ENCODE results near the gene EBPL.
"Not testable (repeated sequence)": the region's sequence is repeated elsewhere in the genome, so short reads cannot be mapped to it uniquely, and the experiment has no call there.

EBPL gene

GRCh38 chr13:49690995-49691784 lies at the start of gene EBPL:
Gene EBPL, minus strand, starts transcription at chr13:49691486. Its CDS starts 62 bp downstream, at chr13:49691424.
- DNase-seq = peak; percentile 94

- no peak for DNase-seq
Observed at GRCh38 chr13:49740870-49741269, 49.6 kb upstream of the EBPL start.

GRCh38 chr13:49739498-49740187 lies 48.4 kb upstream of the EBPL start:
- DNase-seq = no peak

GRCh38 chr13:49733181-49733951 lies 42.1 kb upstream of the EBPL start:
- no peak for DNase-seq

GRCh38 chr13:49731766-49732165 lies 40.5 kb upstream of the EBPL start:
- DNase-seq = no peak

- no peak for DNase-seq
Observed at GRCh38 chr13:49716615-49717014, 25.3 kb upstream of the EBPL start.

GRCh38 chr13:49714757-49715156 lies 23.5 kb upstream of the EBPL start:
- DNase-seq = no peak

GRCh38 chr13:49711218-49711863 lies 20.1 kb upstream of the EBPL start:
- DNase-seq = no peak

GRCh38 chr13:49704264-49704663 lies 13.0 kb upstream of the EBPL start:
- DNase-seq = not testable (repeated sequence)

GRCh38 chr13:49701491-49701890 lies 10.2 kb upstream of the EBPL start:
- DNase-seq = no peak

GRCh38 chr13:49697468-49697867 lies 6.2 kb upstream of the EBPL start:
- no peak for DNase-seq

- DNase-seq = no peak
Observed at GRCh38 chr13:49694446-49694845, 3.2 kb upstream of the EBPL start.

GRCh38 chr13:49693877-49694276 lies 2.6 kb upstream of the EBPL start:
- no peak for DNase-seq

- no peak for DNase-seq
Observed at GRCh38 chr13:49693191-49693733, 2.0 kb upstream of the EBPL start.

- peak; percentile 23 for DNase-seq
Observed at GRCh38 chr13:49690133-49690994, 922 bp downstream of the EBPL start.

GRCh38 chr13:49683489-49683888 lies 7.8 kb downstream of the EBPL start:
- DNase-seq = peak; percentile 80

GRCh38 chr13:49681842-49682435 lies 9.3 kb downstream of the EBPL start:
- no peak for DNase-seq

GRCh38 chr13:49679246-49679645 lies 12.0 kb downstream of the EBPL start:
- no peak for DNase-seq

- no peak for DNase-seq
Observed at GRCh38 chr13:49678191-49678914, 12.9 kb downstream of the EBPL start.

GRCh38 chr13:49676581-49677298 lies 14.5 kb downstream of the EBPL start:
- no peak for DNase-seq
